Measurements from ENCODE around the gene TMEM218.

TMEM218 gene

DNA sequence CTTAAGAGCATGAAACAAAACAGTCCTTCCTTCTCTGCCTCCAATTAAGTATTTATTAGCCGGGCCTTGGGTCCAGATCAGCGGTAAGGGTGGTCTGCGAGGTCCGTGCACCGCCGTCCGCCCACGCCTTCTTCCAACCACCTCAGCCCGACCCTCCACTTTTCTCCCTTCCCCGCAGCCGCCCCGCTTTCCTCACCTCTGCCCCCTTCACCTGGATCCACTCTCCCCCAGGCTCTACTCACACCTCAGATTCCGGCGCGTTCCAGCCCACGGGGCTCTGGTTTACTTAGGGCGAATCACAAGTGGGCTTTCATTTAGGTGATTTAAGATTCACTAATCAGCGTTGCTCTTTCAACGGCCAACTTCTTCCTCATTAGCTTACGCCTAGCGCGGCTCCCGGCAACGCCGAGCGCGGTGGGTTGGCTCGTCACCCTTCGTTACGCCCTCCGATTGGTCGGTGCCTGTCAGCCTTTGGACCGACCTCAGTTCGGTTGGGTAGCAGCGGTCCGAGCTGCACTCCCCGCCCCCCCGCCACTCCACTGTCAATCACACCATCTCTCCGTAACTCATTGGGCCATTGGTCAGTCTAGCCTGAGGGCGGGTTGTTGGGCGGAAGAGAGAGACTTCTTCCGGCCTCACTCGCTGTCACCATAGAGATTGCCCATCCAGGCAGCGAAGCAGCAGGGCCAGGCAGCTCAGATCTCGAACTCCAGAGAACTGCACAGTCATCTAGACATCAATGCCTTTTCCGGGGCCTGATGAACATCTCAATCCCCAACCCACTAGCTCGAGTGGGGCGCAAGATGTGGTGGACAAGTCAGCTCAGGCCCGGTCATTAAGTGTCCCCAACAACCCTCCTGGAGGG is at the start of gene TMEM218:
Gene TMEM218, minus strand, starts transcription at position 284 of the 865 bp plus-strand sequence. CDS start 9,385 bp downstream, outside the sequence.
- peak; percentile 99 for DNase-seq

DNA sequence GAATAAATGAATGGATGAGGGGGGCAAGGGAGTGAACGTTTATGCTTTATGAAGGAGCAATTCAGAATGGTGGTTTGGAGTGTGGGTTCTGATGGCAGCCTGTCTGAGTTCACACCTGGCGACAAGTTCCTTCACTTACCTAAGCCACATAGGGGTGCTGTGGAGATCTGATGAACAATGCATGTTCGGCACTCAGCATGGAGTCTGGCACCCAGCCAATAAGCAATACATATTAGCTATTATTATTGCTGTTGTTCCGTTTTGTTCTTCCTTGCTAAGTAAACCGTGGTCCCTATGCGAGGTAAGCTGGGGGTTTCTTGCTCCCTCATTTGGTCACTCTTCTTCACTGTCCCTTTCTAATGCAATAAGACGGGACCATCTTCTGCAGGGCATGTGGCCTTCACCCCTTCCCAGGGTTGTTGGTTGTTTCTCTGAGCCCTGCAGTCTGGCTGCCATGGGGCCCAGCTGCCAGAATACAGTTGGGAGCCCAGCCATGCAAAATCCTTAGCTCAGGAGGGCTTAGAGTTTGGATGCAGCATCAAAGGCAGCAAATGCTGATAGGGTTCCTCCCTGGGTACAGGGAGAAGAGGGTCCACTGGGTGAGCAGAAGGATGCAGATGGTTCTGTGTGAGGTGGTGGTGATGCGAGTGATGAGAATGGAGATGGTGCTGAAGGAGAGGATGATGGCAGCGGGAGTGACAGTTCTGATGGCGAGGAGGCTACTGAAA is 46.7 kb upstream of the TMEM218 start:
- no peak for DNase-seq

DNA sequence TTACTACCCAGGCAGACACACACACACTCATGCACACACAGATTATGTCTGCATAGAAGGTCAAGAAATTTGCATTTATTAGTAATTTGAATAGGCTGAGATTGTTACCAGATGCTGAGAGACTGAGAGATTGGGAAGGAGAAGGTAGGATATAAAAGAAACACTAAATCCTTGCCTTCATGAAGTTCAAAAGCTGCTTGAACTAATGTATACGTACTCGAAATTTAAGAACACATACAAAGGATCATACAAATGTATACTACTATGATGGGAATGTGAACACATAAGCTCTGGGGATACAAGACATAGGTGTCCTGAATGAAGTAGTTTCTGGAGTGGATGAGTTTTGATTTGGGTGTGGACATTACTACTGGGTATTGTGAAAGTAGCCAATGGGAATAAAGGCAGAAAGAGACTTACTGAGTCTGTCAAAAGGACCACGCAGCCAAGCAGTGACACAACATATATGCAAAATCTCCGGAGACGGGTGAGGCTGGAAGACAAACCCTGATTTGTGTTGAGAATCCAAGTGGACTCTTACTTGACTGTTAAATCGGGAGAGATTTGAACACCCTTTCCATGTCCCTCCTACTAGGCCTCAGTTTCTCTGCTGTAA is 45.8 kb upstream of the TMEM218 start:
- no peak for DNase-seq

DNA sequence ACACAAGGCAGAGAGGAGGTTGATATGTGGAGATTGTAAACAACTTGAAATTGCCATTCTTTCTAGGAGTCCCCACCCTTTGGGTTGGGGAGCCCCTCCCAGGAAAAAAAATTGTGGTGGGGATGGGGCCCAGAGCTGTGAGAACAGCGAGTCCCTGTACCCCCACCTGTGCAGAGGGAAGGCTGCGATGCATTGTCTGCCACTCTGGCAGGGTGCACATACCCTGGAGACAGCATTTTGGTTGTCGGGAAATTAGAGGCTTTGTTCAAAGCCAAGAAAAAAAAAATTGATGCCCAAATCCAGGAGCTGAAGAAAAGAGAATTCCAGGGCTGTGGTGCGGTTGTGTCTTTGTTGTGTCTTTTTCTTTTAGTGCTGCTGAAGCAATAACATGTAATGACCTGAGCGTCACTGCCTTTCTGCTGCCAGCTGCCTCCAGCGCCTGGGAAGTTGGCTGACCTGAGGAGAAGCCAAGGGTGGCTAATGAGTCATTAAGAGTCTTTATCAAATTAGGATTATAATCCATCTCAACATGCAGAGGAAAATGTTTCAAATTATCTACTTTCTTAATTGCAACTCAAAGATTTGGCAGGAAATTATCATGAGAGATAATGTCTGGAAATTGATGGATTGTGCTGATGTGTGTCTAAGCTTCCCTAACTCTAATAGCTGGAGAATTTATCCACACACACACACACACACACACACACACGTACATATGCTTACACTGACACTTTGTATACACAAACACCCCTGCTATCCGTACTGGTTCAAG is 45.1 kb upstream of the TMEM218 start:
- DNase-seq, result no peak

DNA sequence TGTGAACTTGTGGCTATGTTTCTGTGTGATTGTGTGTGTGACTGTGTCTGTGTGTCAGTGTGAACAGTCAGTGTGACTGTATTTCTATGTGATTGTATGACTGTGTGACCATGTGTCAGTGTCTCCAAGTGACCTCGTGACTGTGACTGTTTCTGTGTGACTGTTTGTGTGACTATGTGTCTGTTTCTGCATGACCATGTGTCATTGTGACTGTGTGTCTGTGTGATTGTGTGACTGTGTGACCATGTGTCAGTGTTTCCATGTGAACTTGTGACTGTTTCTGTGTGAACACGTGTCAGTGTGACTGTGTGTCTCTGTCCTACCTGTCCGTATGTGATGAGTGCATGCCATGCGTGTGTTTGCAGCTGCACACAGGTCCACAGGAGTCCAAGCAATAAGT is 44.3 kb upstream of the TMEM218 start:
- DNase-seq, result no peak

DNA sequence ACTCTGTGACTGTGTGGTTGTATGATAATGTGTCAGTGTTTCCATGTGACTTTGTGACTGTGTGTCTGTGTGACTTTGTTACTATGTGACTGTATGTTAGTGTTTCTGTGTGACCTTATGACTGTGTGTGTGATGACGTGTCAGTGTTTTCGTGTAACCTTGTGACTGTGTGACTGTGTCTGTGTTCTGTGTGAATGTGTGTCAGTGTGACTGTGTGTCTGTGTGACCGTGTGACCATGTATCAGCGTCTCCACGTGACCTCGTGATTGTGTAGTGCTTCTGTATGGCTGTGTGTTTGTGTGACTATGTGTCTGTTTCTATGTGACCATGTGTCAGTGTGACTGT is 43.6 kb upstream of the TMEM218 start:
- DNase-seq, result no peak

DNA sequence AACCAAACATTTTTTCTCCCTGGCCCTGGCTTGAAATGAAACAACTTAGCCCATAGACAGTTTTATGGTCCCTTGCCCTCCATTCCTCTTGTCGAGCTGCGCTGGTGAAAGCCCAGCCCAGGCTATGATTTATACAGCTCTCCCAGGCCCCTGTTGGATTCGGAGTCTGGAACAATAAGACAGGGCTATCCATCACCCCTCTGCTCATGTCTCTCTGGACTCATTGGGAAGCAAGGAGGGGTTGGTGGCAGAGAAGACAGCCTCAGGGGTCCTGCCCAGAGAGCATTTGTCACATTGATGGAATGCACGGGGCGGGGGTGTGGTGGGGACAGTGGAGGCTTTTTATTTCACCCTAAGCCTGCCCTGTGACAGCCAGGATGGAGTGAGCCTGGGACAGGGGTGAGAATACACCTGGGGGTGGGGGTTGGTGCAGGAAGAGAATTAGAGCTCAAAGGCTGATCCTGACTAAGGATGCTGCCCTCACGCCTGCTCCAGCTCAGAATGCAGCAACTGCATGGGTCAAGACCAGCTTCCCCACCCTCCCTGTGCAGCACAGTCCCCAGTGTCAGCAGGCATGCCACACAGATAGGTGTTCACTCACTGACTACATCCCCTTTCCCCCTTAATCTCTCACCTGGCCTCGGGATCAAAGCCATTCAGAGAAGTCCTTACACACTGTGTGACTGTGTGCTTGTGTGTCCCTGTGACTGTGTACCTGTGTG is 43.1 kb upstream of the TMEM218 start:
- DNase-seq, result no peak

DNA sequence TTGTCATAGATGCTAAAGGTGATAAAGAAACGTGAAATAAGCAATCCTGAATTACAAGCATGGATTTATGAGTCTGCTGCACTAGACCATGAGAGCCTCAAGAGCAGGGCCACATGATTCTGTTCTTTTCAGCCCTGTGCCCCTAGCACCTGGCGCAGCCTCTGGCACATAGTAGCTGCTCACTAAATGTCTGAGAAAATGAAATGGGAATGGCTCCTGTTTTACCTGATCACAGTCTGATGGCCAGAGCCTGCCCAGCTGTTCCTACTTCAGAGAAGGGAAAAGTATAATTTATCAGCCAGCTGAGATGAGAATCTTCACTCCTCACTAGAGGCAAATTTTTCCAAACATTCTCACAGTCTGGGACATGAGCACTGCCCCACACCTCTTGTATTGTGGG is 42.4 kb upstream of the TMEM218 start:
- DNase-seq, result no peak

DNA sequence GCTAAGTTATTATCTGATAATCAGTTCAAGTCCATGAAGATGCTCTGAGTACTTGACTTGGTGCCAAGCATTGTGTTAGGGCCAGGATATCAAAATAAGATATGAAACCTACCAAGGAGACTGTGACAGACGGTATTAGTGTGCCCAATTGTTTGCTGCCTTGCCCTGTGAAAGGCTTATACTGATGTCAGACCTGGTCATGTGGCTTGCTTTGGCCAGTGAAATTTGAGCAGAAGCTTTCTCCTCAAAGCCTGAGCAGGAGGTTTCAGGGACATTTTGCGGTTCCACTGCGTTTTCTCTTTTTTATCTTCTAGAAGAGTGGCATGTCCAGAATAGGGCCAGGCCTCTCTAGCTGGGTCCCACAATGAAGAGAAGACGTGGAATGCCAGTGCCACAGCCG is 37.3 kb upstream of the TMEM218 start:
- no peak for DNase-seq

DNA sequence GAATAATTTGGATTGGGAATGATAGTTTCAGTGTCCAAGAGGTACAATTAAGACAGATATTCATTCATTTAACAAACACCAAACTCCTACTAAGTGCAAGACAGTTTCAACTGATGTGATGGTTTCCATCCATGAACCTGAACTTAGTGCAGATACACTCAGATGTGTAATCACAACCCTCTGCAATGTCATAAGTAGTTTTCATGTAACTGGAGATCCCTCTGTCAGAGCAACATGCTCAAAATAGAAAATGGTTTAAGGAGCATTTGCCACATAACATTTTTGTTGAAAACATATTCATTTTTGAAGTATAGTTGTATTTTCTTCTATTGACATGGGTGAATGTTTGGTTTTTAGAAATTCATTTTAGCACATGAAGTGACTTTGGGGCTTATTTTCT is 36.6 kb upstream of the TMEM218 start:
- no peak for DNase-seq

DNA sequence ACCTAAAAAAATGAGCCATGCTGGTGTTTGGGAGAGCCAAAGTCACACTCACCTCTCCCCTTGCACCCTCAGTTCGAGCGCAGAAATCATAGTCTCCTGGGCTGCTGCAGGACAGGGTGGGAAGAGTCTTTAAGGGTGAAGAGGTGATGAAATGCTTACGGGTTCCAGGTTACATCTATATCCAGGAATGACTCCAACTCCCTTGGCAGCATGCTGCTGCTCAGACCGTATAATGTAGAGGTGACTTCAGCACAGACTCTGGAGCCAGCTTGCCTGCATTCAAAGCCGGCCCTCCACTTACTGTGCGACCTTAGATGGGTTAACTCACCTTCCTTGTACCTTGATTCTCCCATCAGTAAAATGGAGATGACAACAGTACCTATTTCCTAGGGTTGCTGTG is 35.9 kb upstream of the TMEM218 start:
- DNase-seq, result no peak

DNA sequence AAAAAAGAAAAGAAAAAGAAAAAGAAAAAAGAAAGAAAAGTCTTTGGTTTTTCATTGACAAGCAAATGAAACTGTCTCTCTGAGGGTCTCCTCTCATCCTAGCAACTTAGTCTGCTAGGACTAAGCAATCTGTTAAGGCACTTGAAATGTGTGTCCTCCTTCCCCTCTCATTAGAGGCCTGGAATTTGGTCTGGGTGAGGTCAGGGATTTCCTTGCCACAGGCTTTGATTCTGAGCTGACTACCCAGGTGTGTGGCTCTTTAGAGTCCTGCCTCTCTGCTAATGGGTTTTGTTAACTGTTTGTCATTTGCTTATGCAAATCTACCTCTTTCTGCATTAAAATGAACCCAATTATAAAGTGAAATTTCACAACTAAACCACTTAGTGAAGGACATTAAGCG is 34.8 kb upstream of the TMEM218 start:
- DNase-seq, result no peak

DNA sequence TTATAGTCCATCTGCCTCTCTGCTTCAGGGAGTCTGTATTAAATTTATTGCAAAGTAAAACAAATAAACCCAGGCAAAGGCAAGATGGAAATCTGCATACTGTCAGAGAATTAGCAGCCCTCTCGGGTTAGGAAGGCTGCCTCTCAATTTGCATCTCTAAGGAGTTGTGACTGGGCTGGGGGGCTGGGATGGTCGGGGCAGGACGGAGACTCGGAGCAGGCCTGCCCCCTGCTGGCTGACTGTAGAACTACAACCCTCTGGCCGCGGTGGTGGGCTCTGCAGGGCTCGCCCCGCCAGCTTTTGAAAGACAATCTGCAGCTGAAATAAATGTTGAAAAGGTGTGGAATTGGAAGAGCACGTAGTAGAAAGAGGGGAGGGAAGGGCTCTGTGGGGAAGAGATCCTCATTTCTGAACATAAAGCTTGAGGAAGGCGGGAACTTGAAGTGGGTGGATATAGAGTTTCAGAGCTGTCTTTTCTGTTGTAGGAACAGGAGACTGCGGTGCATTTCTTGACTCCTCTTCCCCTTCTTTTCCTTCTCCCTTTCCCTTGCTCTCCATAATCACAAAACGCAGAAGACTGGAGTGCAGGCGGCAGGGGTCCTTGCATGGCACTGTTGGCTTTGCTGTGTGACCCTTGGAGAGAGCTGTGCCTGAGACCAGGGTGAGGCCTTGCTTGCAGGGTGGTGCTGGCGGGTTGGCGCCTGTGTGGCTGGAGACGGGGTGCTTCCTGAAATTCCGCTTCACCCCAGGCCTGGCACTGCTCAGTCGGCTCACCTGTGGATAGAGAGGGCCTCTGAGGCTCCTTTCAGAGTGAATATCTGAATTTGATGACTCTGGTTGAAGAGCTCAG is 30.5 kb upstream of the TMEM218 start:
- peak; percentile 27 for DNase-seq

DNA sequence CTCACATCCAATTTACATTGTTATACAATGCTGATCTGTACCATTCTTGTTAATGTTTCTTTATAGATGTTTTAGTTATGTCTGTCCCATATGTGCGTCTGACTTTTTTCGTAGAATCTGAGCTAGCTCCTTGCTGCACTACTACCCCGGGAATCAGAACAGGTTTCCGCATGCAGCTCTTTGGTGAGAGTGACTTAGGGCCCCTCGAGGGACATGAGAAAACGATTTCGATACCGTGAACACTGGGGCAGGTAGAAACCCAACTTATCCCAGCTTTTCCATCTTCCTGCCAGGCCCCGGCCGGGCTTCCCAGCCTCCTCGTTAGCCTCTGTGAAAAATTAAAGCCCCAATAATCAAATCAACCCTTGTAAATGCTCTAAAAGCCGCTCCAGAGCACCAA is 29.8 kb upstream of the TMEM218 start:
- no peak for DNase-seq

DNA sequence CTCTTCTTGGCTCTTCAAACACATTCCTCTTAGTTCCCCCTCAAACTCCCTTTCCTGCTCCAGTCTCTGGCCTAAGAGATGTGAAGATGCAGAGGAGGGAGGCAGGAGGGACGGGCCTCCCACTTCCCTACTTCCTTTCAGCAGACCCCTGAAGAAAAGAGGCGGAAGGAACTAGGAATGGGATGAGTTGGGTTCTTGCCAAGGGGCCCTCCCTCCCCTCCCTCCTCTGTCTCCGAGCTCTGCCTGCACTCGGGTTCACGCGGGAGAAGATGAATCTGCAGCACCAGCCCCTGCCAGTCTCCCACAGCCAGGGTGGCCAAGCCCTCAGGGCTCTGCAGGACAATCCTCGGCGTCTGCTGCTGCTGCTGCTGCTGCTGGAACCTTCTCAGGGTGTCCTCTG is 28.8 kb upstream of the TMEM218 start:
- no peak for DNase-seq

DNA sequence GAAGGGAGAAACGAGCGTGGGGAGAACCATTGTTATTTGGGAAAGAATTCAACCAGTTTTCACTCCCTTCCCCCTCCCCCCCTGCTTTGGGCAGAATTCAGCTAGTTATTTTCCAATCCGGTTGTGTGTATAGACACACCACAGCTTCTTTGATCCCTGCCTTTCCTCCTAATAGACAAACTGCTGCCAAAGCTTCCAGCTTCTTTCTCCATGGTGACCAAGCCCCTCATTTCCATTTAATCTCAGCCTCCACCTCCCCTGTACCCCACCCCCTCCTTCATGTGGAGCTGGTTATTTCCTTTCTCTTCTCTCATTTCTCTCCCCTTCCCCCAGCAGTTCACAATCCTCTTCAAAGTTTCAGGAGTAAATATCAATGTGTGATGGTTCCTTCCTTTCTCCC is 28.4 kb upstream of the TMEM218 start:
- DNase-seq, result no peak

DNA sequence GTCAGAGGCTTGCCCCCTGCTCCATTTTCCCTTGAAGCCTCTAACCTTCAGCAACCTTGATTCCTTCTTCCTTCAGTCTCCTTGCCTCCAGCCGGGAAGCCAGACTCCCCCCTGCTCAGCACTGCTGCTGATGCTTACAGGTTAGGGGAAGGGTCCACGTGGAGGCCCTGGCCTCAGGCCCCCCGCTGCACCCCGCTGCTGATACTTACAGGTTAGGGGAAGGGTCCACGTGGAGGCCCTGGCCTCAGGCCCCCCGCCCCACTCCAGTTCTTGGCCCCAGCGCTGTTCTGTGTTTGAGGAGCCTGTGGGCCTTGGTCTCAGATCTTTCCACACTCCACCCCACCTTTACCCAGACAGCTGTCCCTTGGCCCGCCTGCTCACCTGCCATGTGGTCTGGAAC is 27.5 kb upstream of the TMEM218 start:
- DNase-seq, result no peak

DNA sequence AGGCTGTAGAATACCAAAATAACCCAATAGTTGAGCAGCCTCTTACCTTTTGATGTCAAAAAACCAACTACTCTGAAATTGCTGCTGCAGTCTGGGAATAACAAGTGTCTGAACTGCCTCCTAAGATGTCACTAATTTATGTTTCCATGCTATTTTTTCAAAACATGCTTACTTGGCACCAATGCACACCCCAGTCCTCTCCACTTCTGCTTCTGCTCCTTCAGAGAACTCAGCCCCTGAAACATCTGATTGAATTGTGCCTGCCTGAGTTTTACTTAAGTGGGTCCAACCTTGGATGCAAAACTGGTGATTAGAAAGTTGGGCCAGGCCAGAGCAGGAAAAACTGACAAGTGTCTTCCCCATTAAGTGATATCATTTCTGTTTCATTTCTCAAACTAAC is 24.6 kb upstream of the TMEM218 start:
- no peak for DNase-seq

DNA sequence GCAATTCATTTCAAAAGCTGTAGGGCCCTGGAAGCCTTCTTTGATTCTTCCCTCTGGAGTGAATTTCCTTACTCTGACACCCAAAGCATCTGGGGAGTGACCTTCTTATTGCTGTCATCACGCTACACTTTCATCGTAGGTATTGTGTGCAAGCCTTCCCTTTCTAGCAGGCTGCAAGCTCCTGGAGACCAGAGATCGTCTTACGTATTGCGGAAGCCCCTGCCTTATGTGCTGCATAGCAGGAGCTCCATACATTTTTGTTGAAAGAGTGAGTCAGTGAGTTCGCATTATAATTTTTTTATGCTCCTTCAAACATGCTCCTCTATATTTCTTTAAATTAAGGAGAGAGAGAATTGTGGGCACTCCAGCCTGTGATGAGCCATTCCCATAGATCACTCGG is 21.2 kb upstream of the TMEM218 start:
- DNase-seq, result no peak

DNA sequence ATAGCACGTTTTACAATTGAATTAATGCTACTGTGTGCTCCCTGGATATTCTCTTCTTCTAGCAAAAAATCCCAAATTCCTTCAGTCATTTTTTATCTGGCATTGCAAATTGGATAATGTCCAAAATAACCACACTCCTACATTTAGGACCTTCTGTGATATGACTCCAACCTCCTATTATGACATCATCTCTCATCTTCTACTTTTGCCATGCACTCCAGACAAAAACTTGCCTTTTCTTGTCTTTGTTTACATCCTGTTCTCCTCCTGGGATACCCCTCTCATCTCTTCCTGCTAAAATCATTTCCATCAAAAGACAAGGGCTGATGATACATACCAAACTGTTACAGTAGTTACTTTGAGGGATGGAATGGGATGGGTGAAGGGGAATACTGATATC is 20.6 kb upstream of the TMEM218 start:
- DNase-seq, result no peak

DNA sequence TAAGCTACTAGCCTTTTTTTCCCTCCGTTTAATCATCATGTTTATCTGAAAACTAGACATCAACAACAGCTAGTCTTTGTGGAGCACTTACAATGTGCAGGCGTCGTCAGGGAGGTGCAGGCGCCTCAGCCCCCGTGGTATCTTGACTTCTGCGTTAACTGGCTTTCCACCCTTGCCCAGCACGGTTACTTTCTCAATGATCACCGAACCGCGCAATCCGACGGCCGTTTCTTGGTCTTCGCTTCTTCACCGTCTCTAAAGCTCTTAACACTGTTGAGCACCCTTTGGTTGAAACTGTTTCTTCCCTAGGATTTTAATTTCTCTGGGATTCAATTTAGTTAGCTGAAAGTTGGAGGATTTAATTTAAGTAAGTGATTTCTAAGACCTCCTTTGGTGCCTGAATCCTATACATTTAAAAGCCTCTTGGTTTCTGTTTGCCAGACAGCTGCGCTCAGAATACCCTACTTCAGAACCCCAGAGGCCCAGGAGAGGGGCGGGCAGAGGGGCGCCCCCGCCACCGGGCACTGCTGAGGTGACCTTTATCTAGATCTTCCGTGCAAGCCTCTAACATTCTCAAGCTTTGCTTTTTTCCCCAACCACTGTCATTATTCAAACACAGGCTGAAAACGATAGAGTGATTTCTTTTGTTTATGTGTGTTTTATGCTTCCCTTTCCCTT is 18.0 kb upstream of the TMEM218 start:
- no peak for DNase-seq

Measured in CD4-positive, alpha-beta T cell treated with Interleukin-15 for 1 hour (primary cell).